Measurements from ENCODE around the gene FHAD1. TPM values are rescaled to one million over a fixed set of nuclear protein-coding genes. Genes with fewer than 3 reads are reported as not detected.
A peak's percentile ranks its signal among the peaks of the same experiment; 100 is the strongest.

The FHAD1 gene
- total and polyA plus RNA-seq, 2 experiments from 2014 or later = 0.24 to 0.74 TPM

- Histone ChIP-seq H3K27me3 (no peaks in the 10 kb centered on the region), H3K4me1 (ENCODE audit: low read depth) (no peaks in the 10 kb centered on the region), H3K36me3 (no peaks in the 10 kb centered on the region), H3K9me3 (ENCODE audit: low read depth) (no peaks in the 10 kb centered on the region), H3K27ac (no peak overlapping the region), H3K4me3 (no peak overlapping the region)
- DNase-seq (ENCODE audit: low read depth in 1 of 2, low spot score in 1 of 2) = no peak
- no peak for TF ChIP-seq CTCF (IDR thresholded peaks at IDR 0.05; ENCODE audit: low read depth, low read length)
These were observed 12.6 kb downstream of the FHAD1 start for GRCh38 chr1:15259622-15260007.

- no peaks in the 10 kb centered on the region for H3K9me3 ChIP-seq (ENCODE audit: low read depth)
- no peak for TF ChIP-seq CTCF (IDR thresholded peaks at IDR 0.05; ENCODE audit: low read depth, low read length)
- no peaks in the 10 kb centered on the region for H3K4me1 ChIP-seq (ENCODE audit: low read depth)
- no peaks in the 10 kb centered on the region for H3K27me3 ChIP-seq
- peak in 1 of 2 donors; percentile 78 for DNase-seq (ENCODE audit: low read depth in 1 of 2, low spot score in 1 of 2)
- no peak overlapping the region for H3K27ac ChIP-seq
- no peak overlapping the region for H3K4me3 ChIP-seq
- no peaks in the 10 kb centered on the region for H3K36me3 ChIP-seq
These were observed 13.6 kb downstream of the FHAD1 start for GRCh38 chr1:15260418-15261154.

GRCh38 chr1:15261155-15262002 lies 14.4 kb downstream of the FHAD1 start:
- Histone ChIP-seq H3K27me3 (no peaks in the 10 kb centered on the region), H3K4me3 (no peak overlapping the region), H3K27ac (peak overlapping the region; percentile 36), H3K9me3 (ENCODE audit: low read depth) (no peaks in the 10 kb centered on the region), H3K36me3 (no peaks in the 10 kb centered on the region), H3K4me1 (ENCODE audit: low read depth) (no peaks in the 10 kb centered on the region)
- DNase-seq (ENCODE audit: low read depth in 1 of 2, low spot score in 1 of 2) = peak in 1 of 2 donors; percentile 55
- TF ChIP-seq CTCF (IDR thresholded peaks at IDR 0.05; ENCODE audit: low read depth, low read length) = no peak

GRCh38 chr1:15262003-15262377 lies 15.0 kb downstream of the FHAD1 start:
- no peak overlapping the region for H3K4me3 ChIP-seq
- H3K9me3 ChIP-seq (ENCODE audit: low read depth) = no peaks in the 10 kb centered on the region
- TF ChIP-seq CTCF (IDR thresholded peaks at IDR 0.05; ENCODE audit: low read depth, low read length) = no peak
- no peak for DNase-seq (ENCODE audit: low read depth in 1 of 2, low spot score in 1 of 2)
- peak overlapping the region; percentile 36 for H3K27ac ChIP-seq
- H3K4me1 ChIP-seq (ENCODE audit: low read depth) = no peaks in the 10 kb centered on the region
- H3K27me3 ChIP-seq = no peaks in the 10 kb centered on the region
- no peaks in the 10 kb centered on the region for H3K36me3 ChIP-seq

GRCh38 chr1:15262706-15263105 lies 15.7 kb downstream of the FHAD1 start:
- no peaks in the 10 kb centered on the region for H3K27me3 ChIP-seq
- no peak overlapping the region for H3K27ac ChIP-seq
- H3K9me3 ChIP-seq (ENCODE audit: low read depth) = no peaks in the 10 kb centered on the region
- H3K4me1 ChIP-seq (ENCODE audit: low read depth) = no peaks in the 10 kb centered on the region
- no peak overlapping the region for H3K4me3 ChIP-seq
- no peak for DNase-seq (ENCODE audit: low read depth in 1 of 2, low spot score in 1 of 2)
- H3K36me3 ChIP-seq = no peaks in the 10 kb centered on the region
- no peak for TF ChIP-seq CTCF (IDR thresholded peaks at IDR 0.05; ENCODE audit: low read depth, low read length)

Data from cardiac muscle cell (in vitro differentiated cells and primary cell).